NCI-H2029 treated with DMSO at 0.1 percent for 48 hours (cell line): ENCODE results near the gene COX7B.
A peak's percentile ranks its signal among the peaks of the same experiment; 100 is the strongest.
"Not testable (repeated sequence)": the region's sequence is repeated elsewhere in the genome, so short reads cannot be mapped to it uniquely, and the experiment has no call there.

Source experiments
- DNase-seq: peaks from one replicate; lab custom pipeline; 2025; lab: John Stamatoyannopoulos, UW

COX7B gene, protein sequence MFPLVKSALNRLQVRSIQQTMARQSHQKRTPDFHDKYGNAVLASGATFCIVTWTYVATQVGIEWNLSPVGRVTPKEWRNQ

DNA sequence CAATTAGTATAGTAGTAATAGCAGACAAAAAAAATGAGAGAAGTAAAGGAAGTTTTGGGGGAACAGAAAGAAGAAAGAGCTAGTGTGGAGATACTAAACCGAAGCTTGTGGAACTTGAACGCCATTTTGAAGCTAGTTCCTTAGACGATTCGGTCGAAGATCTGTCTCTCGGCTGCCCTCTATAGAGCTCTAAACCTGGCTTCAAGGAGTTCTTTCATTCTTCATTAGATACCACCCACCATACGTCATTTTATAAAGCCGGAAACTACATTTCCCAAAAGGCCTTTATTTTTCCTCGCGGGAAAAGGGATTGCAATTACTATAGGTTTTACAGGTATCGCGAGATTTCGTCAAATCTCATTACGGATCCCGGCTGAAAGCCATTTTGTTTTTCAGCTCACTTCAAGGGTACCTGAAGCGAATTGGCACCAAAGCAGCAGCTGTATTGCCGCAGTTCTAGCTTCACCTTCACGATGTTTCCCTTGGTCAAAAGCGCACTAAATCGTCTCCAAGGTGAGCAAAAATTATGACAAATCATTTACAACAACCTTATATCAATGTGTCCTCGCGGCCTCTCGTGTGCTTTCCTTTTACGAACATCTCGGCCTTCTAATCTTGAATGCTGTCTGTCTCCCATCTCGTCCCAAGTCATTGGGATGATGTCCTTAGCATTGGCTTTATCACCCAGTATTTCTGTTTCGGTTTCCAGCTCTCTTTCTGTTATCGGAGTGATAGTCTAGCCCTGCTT lies at the start of gene COX7B:
Gene COX7B, plus strand, starts transcription at position 388 of the 748 bp plus-strand sequence. Its CDS starts 86 bp downstream, at position 474.
- DNase-seq, result peak; percentile 84

DNA sequence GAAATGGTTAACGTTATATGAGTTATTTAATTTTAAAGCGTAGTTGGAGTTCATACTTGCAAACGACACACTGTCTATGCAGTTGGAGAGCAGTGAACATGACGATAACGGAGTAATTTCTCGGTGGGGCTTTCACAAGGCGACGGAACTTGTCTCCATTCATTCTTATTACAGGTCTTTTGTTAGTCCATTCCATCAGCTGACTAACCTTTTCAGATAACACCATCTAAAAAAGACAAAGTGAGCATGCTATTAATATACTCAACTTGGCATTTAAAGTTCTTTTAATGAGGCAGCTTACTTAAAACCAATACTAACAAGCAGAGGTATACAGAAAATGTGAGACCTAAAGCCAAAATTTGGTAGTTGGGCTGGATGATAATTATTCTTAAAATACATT lies 23.9 kb upstream of the COX7B start:
- no peak for DNase-seq

DNA sequence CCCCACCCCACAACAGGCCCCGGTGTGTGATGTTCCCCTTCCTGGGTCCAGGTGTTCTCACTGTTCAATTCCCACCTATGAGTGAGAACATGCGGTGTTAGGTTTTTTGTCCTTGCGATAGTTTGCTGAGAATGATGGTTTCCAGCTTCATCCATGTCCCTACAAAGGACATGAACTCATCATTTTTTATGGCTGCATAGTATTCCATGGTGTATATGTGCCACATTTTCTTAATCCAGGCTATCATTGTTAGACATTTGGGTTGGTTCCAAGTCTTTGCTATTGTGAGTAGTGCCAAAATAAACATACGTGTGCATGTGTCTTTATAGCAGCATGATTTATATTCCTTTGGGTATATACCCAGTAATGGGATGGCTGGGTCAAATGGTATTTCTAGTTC lies 17.9 kb upstream of the COX7B start:
- not testable (repeated sequence) for DNase-seq

DNA sequence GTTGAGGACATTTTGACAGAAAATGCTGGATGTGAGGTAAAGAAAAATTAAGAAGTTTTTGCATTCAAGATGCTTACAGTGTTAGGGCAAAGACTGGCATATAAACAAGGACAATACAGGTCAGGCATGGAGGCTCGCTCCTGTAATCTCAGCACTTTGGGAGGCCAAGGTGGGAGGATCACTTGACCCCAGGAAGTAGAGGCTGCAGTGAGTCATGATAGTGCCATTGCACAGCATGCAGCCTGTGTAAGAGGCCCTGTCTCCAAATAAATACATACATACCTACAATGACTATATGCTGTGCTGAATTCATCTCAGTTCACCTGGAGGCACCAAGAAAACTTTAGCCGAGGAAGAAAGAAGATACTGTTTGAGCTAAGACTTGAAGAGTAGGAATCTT lies 6.4 kb upstream of the COX7B start:
- no peak for DNase-seq

DNA sequence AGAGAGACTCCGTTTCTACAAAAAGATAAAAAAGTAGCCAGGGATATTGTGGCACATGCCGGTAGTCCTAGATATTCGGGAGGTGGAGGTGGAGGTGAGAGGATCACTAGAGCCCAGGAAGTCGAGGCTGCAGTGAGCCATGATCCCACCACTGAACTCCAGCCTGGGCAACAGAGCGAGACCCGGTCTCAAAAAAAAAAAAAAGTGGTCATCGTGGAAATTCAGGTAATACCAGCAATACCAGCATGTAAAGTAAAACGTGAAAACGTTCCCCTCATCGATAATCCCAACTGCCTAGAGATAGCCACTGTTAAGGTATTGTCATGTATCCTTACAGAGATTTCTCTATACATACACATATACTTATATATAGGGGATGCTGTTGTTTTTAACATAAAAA lies 5.6 kb upstream of the COX7B start:
- DNase-seq, result no peak

DNA sequence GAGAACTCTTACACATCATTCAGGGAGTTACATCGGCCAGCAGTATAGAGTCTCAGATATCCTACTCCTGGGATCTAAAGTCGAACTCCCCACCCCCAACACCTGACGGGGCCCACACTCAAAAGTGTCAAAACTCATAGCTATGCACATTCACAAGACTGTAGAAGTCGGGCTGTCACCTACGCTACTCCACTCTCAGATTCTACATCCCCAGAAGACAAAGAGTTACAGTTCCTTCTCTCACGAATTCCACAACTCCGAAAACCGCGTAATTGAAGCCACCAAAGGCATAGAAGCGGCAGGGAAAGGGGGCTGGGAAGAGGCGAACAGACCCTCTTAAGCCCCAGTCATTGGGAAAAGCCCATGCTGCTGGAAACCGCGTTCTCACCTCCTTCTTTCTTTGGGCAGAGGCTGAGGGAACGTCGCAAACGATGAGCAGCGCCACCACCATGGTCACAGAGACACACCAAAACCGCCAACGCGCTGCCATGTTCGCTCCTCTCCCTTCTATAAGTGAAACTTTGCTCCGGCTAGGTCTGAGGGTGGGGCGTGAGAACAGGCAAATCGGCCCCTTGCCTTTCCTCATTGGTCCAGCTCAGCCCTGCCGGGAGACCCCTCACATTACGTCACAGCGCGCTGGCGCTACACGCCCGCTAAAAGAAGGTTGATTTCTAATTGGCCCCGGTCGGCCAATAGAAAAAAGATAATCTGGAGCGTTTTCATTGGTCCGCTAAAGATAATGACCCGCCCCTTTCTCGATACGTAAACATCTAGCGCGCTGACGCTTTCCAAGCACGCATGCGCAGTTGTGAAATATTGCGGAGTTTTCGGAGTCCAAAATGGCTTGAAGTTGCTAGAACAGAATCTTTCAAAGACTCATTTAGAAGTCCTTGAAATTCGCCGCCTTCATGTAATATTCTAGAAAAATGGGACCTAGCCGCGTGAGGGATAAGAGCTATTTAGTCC lies 4.1 kb upstream of the COX7B start, which contains the start of gene MAGT1:
Gene MAGT1, minus strand, starts transcription at position 515 of the 966 bp plus-strand sequence. Its CDS starts 25 bp downstream, at position 490.
- peak; percentile 80 for DNase-seq

DNA sequence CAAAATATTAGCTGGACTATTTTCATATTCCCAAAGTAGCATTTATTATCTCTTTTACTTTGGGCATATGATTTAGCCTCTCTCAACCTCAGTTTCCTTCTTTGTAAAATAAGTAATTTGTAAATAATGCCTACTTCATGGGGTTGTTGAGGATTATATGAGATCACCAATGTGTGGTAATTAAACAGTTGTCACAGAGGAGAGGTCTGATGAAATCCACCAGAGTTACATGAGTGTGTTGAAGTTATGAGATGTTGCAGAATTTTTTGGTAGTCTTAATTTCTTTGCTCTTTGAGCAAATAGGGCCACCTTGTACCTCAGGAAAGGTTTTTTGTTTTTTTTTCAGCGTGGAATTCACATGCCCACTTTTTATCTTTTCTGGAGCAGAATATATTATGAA lies 1.4 kb downstream of the COX7B start:
- DNase-seq, result no peak

DNA sequence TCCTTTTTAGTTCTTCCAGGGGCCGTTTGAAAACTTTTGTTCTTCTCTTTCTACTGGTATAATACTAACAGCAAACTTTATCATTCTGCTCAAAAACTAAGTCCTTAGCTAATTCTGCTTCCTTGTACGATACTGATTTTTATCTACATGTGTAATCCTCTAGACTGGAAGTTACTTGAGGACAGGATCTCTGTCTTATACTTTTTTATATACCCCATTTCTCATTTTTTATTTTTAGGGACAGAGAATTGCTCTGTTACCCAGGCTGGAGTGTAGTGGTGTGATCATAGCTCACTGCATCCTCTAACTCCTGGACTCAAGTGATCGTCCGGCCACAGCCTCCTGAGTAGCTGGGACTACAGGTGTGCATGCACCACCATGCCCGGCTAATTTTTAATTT lies 2.2 kb downstream of the COX7B start:
- no peak for DNase-seq

DNA sequence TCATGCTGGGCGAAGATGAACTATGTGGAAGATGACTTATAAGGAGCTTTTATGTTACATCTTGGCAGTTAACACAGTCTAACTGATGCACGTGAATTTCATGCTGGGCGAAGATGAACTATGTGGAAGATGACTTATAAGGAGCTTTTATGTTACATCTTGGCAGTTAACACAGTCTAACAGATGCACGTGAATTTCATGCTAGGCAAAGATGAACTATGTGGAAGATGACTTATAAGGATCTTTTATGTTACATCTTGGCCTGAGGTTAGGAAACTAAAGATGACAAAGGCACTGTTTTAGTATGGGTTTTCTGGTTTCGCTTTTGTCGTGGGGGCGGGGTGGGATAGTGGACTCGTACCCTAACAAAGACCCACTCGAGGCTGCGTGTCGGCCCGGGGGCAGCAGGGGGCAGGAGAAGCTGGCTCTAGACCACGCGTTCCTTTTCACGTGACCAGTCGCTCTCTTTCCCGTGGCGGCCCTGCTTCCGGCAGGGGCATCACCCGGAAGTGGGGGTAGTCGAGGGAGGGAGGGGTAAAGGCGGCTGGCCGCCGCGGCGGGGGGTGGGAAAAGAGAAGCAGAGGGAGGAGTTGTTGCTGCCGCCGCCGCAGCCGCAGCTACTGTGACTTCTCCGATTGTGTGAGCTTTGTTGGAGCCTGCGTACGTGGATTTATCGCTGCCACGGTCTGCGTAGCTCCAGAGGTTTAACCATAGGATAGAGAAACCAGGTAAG lies 11.0 kb downstream of the COX7B start, which contains the start of gene ATP7A:
Gene ATP7A, plus strand, starts transcription at position 586 of the 733 bp plus-strand sequence. CDS start 60,949 bp downstream, outside the sequence.
- DNase-seq, result peak; percentile 61

DNA sequence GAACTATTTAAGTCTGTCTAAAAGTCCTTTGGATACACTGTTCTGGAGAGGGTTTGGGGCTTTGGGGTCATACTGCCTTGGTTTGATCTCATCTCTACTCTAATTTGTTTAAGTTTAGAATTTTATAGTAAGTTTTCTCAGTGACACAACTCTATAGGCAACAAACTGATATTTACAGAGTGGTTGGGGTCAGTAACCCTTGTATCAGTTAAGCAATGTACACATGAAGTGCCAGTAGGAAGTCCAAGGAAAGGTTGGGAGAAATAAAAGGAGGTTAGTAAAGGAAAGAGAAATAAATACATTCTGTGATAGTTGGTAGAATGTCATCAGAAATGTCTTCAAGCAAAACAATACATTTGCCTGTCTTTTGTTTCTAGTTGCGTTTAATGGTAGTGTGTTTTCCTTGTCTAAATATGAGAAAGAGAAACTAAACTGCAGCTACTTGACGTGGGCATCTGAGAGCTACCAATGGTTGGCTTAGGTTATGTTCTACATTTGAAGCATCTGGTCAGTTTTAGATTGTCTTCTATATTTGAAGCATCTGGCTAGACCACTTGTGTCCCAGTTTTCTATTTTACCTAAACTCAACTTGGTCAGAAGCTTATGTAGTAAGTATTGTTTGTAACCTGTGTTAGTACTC lies 18.1 kb downstream of the COX7B start:
- DNase-seq, result no peak

DNA sequence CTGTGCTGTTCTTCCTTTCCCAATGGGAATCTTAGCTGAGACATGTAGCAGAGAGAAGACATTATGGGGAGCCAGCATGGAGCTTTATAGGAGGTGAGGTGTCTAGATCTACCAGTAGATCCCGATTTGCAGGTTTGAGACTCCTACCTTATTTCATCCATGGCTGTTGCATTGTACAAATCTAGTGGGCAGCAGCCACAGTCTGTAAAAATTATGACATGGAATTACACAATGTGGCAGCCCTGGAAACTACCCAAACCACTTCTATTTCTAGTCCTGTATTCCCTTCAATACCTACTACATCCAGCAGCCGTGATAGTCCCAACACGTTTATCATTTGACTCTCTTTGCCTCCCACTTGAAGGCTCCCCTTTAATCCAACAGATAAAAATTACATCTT lies 19.3 kb downstream of the COX7B start:
- no peak for DNase-seq

DNA sequence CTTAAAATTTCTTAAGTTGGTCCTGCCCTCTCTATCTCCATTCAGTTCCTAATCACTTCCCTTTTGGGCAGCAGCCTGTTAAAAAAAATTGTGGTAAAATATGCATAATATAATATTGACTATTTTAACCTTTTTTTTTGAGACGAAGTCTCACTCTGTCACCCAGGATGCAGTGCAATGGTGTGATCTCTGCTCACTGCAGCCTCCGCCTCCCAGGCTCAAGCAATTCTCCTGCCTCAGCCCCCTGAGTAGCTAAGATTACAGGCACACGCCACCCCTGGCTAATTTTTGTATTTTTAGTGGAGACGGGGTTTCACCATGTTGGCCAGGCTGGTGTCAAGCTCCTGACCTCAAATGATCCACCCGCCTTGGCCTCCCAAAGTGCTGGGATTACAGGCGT lies 20.1 kb downstream of the COX7B start:
- not testable (repeated sequence) for DNase-seq

DNA sequence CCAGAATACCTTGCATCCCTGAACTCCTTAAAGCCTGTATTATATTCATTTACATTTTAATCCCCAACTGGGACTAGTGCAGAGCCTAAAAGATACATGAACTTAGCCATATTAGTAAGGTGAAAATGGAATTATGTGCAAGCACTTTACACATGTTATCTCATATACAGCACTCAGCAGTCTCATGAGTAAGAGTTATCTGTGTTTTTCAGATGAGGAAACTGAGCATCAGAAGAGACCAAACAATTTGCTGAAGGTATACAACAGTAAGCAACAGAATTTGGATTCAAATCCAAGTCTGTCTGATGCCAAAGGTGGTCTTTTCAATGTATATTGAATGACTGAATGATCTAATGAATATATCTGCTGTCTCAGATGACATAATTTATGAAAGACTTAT lies 23.5 kb downstream of the COX7B start:
- DNase-seq, result no peak

DNA sequence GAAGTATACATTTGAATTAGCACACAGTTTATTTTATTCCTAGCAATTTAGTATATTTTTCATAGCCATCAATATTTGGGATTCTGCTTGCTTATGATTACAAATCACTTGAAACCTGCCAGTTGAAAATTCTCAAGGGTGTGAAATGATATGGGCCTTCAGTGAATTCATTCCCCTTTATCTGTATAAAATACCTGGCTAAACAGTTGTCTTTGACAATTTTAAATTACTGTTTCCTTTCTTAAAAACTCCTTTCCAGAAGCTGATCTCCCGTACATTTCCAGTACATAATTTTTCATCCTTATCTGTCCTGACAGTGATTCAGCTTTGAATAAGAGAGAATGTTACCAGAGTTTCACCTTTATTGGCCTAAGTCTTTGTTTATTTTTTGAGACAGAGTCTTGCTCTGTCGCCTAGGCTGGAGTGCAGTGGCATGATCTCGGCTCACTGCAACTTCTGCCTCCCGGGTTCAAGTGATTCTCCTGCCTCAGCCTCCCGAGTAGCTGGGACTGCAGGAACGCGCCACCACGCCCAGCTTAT lies 25.1 kb downstream of the COX7B start:
- DNase-seq, result no peak

DNA sequence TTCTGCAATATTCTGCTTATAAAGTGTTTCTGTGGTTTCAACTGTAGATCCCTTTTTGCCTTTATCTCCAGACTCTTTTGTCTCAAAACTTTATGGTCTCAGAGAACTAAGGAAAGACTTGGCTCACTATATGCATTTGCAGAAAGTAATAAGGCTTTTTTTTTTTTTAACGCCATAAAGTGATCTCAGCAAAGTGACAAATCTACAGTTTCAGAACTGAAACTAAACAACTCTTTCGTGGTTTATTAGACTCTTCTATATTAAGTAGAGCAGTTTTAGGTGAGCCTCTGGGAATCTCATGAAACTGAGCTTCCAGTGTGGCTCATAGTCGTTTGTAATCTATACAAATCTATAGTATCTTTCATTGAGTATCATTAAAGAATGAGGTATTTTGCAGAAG lies 26.5 kb downstream of the COX7B start:
- DNase-seq, result no peak

DNA sequence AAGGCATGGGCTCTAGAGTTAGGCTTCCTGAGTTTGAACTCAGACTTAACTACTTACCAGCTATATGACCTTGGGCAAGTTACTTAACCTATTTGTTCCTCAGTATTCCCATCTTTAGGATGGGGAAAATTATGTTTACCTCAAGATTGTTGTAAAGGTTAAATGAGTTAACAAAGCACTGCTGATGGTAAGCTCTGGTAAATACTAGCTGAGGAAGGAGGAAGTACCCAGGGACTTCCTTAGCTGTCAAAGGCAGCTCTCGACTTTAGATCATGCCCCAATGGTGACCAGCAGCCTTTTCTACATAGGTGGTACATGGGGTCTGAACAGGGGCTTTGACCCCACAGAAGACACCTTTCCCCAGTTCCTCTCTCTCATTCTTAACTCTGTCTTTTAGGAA lies 31.3 kb downstream of the COX7B start:
- DNase-seq, result no peak

DNA sequence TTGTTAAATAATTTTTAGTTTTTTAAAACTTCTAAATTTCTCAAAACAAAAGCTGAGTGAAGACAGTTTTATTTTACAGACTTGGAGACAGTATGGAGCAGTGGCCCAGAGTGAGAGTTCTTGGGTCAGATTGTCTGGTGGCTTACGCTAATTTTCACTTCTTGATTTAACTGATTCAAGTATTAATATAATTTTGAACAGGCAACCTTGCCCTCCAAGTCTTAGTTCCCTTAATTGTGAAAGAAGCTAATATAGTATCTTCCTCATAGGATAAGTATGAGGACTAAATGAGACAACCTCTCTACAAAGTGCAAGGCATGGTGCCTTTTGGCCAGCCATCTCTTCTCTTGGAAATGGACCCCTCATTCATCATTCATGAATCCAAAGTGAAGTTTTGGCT lies 36.6 kb downstream of the COX7B start:
- no peak for DNase-seq

DNA sequence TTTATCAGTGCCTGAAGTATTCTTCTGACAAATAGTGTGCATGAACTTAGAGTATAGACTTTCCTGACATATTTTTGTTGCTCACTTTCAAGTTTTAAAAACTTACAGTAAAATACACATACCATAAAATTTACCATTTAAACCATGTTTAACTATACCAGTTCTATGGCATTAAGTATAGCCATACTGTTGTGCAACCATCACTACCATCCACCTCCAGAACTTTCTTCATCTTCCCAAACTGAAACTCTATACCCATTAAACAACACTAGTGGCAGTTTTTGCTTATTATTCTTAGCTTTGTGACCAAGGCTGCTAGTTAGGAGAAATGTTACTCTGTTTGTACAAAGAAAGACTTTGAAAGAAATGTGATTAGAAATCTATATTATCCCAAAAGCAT lies 37.0 kb downstream of the COX7B start:
- DNase-seq, result no peak

DNA sequence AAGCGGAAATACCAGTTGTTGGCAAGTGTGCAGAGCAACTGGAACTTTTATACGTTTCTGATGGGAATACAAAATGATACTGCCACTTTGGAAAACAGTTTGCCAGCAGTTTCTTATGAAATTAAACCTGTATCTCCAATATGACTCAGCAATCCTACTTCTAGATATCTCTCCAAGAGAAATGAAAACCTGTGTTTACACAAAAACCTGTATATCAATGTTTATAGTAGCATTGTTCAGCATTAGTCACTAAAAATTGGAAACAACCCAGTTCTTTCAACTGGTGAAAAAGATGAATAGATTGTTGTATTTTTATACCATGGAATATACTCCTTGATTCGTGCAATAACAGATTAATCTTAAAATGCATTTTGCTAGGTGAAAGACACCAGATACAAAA lies 38.0 kb downstream of the COX7B start:
- DNase-seq, result no peak

DNA sequence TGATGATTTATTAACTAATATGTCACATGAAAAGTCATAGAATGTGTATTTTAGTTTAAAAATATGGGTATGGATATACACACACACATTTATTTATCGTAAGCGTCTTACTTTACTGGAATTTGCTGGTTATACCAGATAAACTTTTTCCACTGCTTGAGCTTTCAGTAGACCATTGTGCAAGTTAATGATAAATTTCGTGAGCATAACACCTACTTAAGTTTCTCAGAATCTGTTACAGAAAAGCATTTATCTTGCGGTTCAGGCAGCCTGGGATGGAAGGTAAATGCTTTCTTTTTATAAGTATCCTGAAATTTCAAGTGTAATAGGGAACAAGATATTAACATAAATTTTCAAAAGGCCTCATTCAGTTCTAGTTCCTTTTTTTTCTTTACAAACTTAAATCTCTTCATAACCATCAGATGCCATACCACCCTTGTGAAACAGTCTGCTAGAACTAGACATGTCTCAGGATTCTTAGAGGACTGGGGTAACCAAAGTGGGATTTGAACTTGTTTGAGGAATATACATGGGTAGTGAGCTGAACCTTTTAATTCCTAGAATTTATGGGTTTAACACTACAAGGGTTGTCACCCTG lies 38.9 kb downstream of the COX7B start:
- DNase-seq, result no peak

DNA sequence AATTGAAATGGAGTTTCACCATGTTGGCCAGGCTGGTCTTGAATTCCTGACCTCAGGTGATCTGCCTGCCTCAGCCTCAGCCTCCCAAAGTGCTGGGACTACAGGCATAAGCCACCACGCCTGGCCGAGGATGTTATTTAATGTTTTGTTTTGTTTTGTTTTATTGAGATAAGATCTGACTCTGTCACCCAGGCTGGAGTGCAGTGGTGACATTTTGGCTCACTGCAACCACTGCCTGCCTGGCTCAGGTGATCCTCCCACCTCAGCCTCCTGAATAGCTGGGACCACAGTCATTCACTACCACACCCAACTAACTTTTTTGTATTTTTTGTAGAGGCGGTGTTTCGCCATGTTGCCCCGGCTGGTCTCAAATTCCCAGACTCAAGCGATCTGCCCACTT lies 45.8 kb downstream of the COX7B start:
- not testable (repeated sequence) for DNase-seq
